ENCODE results near the gene SHISA9. TPM values are rescaled to one million over a fixed set of nuclear protein-coding genes. Genes with fewer than 3 reads are reported as not detected.

SHISA9 gene
- total and polyA plus RNA-seq, 2 donors (not counting 1 experiment from before 2014, with no cell fraction given): 0.03 to 0.07 TPM

DNA sequence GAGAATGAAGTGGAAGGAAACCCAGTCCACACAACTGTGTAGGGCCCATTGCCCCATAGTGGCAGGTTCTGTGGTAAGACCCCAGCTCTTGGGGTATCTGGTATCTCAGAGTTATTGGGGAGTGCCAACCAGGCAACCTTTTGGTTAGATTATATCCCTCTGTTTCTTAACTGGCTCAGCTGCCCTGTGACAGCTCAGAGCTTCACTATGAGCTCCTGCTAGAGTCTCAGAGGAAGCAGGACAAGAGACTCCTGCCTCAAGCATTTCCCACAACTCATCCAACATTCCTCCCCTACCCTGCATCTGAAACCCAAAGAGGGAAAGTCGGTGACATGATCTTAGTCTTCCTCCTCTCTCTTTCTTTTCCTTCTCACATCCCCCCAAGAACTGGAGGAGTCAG, 292.3 kb downstream of the SHISA9 start:
- no peaks in the 10 kb centered on the region for H3K27me3 ChIP-seq (replicated peaks in 1 of 4; ENCODE audit: control extremely low read depth in 1 of 4, control insufficient read depth in 3 of 4, insufficient read depth in 4 of 4, low read length in 3 of 4)
- no peaks in the 10 kb centered on the region for H3K36me3 ChIP-seq (replicated peaks in 1 of 2; ENCODE audit: control extremely low read depth in 1 of 2, control insufficient read depth in 1 of 2, extremely low read depth in 1 of 2, insufficient read depth in 2 of 2, low read length in 1 of 2)
- Mint-ChIP-seq H3K4me3 (no peak overlapping the region), H3K4me1 (no peaks in the 10 kb centered on the region), H3K27me3 (no peaks in the 10 kb centered on the region), H3K9me3 (ENCODE audit: insufficient read depth) (peaks cover 3% of the 10 kb centered on the region), H3K27ac (no peak overlapping the region)
- no peaks in the 10 kb centered on the region for H4K20me1 ChIP-seq (ENCODE audit: control insufficient read depth, insufficient read depth, low read length, poor library complexity, severe bottlenecking)
- H3K27ac ChIP-seq (ENCODE audit: low read length in 2 of 2): no peak overlapping the region
- ChIA-PET CTCF (no interaction called here), POLR2A (no interaction called here)
- ATAC-seq (ENCODE audit: low read depth) (no peak), DNase-seq (no peak)
- H3K79me2 ChIP-seq (ENCODE audit: control insufficient read depth, insufficient read depth, low read length): no peaks in the 10 kb centered on the region
- H2AFZ ChIP-seq (ENCODE audit: insufficient read depth, low read depth, low read length, poor library complexity, severe bottlenecking): no peak overlapping the region
- no peak overlapping the region for H3K4me2 ChIP-seq (replicated peaks; ENCODE audit: low read depth, low read length, poor library complexity, severe bottlenecking)
- no CpG with 5 or more reads among the region's 1 CpG for WGBS (ENCODE audit: insufficient coverage)
- no peaks in the 10 kb centered on the region for H3K4me1 ChIP-seq (ENCODE audit: control insufficient read depth in 2 of 2, insufficient read depth in 2 of 2, low read length in 2 of 2)
- H3K9ac ChIP-seq (ENCODE audit: low read length): no peak overlapping the region
- H3K9me3 ChIP-seq (ENCODE audit: control extremely low read depth in 1 of 3, control insufficient read depth in 2 of 3, insufficient read depth in 1 of 3, low read length in 2 of 3): peaks cover 0 to 5% (median 1%) of the 10 kb centered on the region in 3 donors
- intact Hi-C loops (cut with micrococcal nuclease): no loop called here
- TF ChIP-seq, protein P1, sequence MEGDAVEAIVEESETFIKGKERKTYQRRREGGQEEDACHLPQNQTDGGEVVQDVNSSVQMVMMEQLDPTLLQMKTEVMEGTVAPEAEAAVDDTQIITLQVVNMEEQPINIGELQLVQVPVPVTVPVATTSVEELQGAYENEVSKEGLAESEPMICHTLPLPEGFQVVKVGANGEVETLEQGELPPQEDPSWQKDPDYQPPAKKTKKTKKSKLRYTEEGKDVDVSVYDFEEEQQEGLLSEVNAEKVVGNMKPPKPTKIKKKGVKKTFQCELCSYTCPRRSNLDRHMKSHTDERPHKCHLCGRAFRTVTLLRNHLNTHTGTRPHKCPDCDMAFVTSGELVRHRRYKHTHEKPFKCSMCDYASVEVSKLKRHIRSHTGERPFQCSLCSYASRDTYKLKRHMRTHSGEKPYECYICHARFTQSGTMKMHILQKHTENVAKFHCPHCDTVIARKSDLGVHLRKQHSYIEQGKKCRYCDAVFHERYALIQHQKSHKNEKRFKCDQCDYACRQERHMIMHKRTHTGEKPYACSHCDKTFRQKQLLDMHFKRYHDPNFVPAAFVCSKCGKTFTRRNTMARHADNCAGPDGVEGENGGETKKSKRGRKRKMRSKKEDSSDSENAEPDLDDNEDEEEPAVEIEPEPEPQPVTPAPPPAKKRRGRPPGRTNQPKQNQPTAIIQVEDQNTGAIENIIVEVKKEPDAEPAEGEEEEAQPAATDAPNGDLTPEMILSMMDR (IDR thresholded peaks at IDR 0.05): no peak
- TF ChIP-seq EZH2 (IDR thresholded peaks at IDR 0.05; ENCODE audit: borderline replicate concordance, insufficient read depth, low read depth, low read length, poor library complexity, severe bottlenecking): no peak
- H3K4me3 ChIP-seq (ENCODE audit: control extremely low read depth in 1 of 5, extremely low read depth in 1 of 5, insufficient read depth in 1 of 5, low read depth in 2 of 5, low read length in 4 of 5): no peak overlapping the region

DNA sequence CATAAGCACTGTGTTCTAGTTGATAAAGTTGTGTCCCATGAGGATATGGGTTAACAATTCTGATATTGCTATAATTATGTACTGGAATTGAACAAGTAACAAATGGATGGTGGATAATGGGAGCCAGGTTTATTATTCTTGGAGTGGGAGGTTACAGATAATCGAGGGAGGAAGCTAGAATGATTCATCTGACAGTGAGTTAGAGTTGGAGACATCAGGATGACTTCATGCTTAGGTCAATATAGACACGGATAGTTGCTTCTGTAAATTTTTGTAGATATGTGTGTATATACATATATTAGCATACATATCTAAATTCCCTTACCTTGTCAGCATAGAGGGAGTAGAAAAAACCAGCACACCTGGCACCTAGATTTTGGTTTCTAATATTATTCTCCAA, 293.4 kb downstream of the SHISA9 start:
- no peak overlapping the region for H3K27ac ChIP-seq (ENCODE audit: low read length in 2 of 2)
- no peak overlapping the region for H3K9ac ChIP-seq (ENCODE audit: low read length)
- H3K4me3 ChIP-seq (ENCODE audit: control extremely low read depth in 1 of 5, extremely low read depth in 1 of 5, insufficient read depth in 1 of 5, low read depth in 2 of 5, low read length in 4 of 5): no peak overlapping the region
- WGBS (ENCODE audit: insufficient coverage): 60% methylated on average over 1 of the region's 2 CpGs
- no peaks in the 10 kb centered on the region for H3K27me3 Mint-ChIP-seq
- no peaks in the 10 kb centered on the region for H3K4me1 Mint-ChIP-seq
- ATAC-seq (ENCODE audit: low read depth): no peak
- H4K20me1 ChIP-seq (ENCODE audit: control insufficient read depth, insufficient read depth, low read length, poor library complexity, severe bottlenecking): no peaks in the 10 kb centered on the region
- ChIA-PET CTCF (no interaction called here), POLR2A (no interaction called here)
- H3K36me3 ChIP-seq (replicated peaks in 1 of 2; ENCODE audit: control extremely low read depth in 1 of 2, control insufficient read depth in 1 of 2, extremely low read depth in 1 of 2, insufficient read depth in 2 of 2, low read length in 1 of 2): no peaks in the 10 kb centered on the region
- no peak overlapping the region for H3K27ac Mint-ChIP-seq
- no peak overlapping the region for H3K4me3 Mint-ChIP-seq
- H3K4me1 ChIP-seq (ENCODE audit: control insufficient read depth in 2 of 2, insufficient read depth in 2 of 2, low read length in 2 of 2): no peaks in the 10 kb centered on the region
- H2AFZ ChIP-seq (ENCODE audit: insufficient read depth, low read depth, low read length, poor library complexity, severe bottlenecking): no peak overlapping the region
- H3K9me3 Mint-ChIP-seq (ENCODE audit: insufficient read depth): peaks cover 3% of the 10 kb centered on the region
- H3K27me3 ChIP-seq (replicated peaks in 1 of 4; ENCODE audit: control extremely low read depth in 1 of 4, control insufficient read depth in 3 of 4, insufficient read depth in 4 of 4, low read length in 3 of 4): no peaks in the 10 kb centered on the region
- no peak overlapping the region for H3K4me2 ChIP-seq (replicated peaks; ENCODE audit: low read depth, low read length, poor library complexity, severe bottlenecking)
- DNase-seq: no peak
- no peaks in the 10 kb centered on the region for H3K79me2 ChIP-seq (ENCODE audit: control insufficient read depth, insufficient read depth, low read length)
- TF ChIP-seq EZH2 (IDR thresholded peaks at IDR 0.05; ENCODE audit: borderline replicate concordance, insufficient read depth, low read depth, low read length, poor library complexity, severe bottlenecking): no peak
- TF ChIP-seq, protein P1 (IDR thresholded peaks at IDR 0.05): no peak
- intact Hi-C loops (cut with micrococcal nuclease): no loop called here
- peaks cover 0 to 5% (median 1%) of the 10 kb centered on the region in 3 donors for H3K9me3 ChIP-seq (ENCODE audit: control extremely low read depth in 1 of 3, control insufficient read depth in 2 of 3, insufficient read depth in 1 of 3, low read length in 2 of 3)
